HG03159 (cell line): ENCODE data around the gene IL22RA2.
"Not testable (repeated sequence)": the region's sequence is repeated elsewhere in the genome, so short reads cannot be mapped to it uniquely, and the experiment has no call there.

Experiments used
- ATAC-seq: cut with Tn5 transposase; IDR thresholded peaks from one replicate; pipeline ENCODE4 v1.9.1; 2021; ENCODE audit warnings: mild to moderate bottlenecking, moderate library complexity; ENCODE audit not compliant: unreplicated experiment

Gene IL22RA2

GRCh38 chr6:137126875-137127485 lies 46.5 kb downstream of the IL22RA2 start:
- no peak for ATAC-seq

DNA sequence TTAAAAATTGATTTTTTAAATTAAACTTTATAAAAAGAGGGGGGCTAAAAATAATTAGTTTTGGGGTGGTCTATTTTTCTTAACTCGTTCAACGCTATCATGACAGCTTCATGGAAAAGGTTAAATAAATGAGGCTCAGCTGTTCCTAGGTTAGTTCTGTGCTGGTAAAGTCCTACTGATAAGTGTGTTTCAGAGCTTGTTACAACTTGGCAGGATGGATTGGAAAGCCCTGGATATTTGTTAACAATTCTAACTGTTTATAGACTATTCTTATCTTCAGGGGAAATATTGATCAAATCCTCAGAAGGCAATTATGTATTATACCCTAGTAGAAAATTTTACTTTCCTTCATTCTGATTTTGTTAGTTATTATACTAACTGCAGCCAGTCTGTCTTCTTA lies 50.4 kb downstream of the IL22RA2 start:
- no peak for ATAC-seq

- ATAC-seq: peak; percentile 52
Observed at GRCh38 chr6:137122612-137123011, 50.8 kb downstream of the IL22RA2 start.

- peak; percentile 63 for ATAC-seq
Observed at GRCh38 chr6:137121401-137121997, 51.9 kb downstream of the IL22RA2 start.

DNA sequence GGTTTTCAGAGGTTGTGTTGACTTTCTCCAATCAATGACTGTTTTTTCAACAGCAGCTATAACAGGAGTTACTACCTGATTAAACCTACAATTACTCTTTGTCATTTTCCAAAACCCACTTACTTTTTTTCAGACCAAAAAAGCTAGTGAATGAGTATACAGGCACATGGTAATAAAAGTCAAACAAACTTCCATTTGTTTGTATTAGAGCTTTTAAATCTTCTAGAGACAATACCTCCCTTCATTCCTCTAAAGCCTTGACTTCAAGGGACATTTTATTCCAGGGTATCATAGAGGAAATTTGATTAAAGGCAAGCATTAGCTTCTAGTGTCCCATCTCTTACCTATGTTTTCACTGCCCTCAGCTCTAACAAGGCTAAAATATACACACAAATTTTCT lies 52.7 kb downstream of the IL22RA2 start:
- ATAC-seq: no peak

DNA sequence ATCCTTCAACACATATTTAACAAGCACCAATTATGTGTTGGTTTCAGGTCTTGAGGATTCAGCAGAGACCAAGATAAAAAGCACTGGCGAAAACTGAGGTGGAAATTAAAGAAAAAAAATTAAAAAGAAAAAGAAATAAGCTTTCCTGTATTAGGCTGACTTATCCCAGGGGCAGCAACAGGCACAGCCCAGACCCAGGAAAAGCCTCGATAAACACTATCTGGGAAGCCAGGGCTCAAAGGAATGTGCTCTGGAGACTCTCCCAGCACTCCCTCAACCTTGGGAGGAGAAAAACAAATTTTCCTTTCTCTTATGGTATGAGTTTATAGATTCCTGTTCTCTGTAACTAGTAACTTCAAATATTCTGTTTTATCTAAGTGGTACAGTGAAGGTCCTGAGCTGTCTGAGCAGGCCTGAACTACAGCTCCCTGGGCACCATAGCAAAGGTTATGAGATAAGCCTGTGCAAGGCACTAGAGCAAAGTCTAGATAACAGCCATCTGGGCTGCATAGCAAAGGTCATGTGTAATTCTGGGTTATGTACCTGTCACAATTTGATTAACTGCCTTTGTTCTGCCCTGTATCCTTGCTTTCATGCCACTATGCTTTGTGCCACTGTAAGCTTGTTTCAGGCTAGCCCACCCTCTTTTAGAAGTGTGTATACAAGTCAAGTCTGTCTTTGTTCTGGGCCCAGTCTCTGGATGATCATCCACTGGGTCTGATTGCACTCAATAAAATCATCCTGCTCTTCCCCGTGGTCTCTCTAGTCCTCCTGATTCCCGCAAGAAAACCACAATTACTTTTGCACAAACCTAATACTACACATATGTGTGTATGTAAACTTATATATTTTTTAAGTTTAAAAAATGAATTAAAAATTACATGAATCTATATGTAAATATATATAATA lies 54.0 kb downstream of the IL22RA2 start:
- ATAC-seq: no peak

GRCh38 chr6:137117581-137117980 lies 55.9 kb downstream of the IL22RA2 start:
- ATAC-seq: no peak

DNA sequence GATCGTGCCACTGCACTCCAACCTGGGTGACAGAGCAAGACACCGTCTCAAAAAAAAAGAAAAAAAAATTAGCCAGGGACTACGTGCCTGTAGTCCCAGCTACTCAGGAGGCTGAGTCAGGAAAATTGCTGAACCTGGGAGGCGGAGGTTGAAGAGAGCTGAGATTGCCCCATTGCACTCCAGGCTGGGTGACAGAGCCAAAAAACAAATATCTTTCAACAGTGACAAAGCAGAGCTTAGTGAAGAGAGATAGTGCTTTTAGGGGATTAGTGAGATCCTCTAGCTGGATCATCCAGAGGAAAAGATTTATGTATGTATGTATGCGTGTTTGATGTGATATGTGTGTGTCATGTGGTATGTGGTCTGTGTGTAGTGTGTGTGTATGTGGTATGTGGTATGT lies 56.6 kb downstream of the IL22RA2 start:
- ATAC-seq: no peak

GRCh38 chr6:137115658-137116057 lies 57.8 kb downstream of the IL22RA2 start:
- ATAC-seq: no peak

- ATAC-seq: no peak
Observed at GRCh38 chr6:137112067-137112355, 61.4 kb downstream of the IL22RA2 start.

GRCh38 chr6:137111296-137112066 lies 62.0 kb downstream of the IL22RA2 start:
- ATAC-seq: no peak

DNA sequence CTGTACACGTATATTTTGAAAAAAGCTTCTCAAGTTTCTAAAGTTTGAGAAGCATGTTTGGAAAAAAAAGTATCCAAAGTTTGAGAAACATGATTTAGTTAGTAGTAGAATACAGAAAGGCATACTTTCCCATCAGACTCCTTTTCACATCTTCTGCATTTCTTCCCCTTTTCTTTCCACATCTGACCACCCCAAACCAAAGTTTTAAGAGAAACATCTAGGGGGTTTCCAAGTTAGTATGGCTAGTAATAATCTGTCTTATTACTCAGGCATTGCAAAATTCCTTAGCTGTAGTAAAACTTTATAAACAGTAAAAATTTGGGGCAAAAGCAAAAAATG lies 65.7 kb downstream of the IL22RA2 start:
- no peak for ATAC-seq

DNA sequence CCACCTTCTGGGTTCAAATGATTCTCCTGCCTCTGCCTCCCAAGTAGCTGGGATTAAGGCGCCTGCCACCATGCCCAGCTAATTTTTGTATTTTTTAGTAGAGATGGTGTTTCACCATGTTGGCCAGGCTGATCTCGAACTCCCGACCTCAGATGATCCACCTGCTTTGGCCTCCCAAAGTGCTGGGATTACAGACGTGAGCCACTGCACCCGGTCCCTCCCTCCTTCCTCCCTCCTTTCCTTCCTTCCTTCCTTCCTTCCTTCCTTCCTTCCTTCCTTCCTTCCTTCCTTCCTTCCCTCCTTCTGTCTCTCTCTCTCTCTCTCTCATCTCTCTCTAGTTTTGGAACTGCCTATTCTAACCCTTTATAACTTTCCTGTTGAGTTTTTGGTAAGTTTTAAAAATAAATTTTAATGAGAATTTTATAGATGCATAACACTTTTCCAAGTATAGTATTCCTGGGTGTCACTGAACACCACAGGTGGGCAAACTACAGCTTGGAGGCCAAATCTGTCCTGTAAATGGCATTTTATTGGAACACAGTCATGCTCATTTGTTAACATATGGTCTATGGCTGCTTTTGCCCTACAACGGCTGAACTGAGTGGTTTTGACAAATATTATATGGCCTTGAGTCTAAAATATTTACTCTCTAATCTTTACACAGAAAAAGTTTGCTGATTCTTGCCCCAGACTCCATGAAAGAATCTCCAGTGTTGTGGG lies 66.2 kb downstream of the IL22RA2 start:
- ATAC-seq: not testable (repeated sequence)

GRCh38 chr6:137106183-137106582 lies 67.3 kb downstream of the IL22RA2 start:
- no peak for ATAC-seq

DNA sequence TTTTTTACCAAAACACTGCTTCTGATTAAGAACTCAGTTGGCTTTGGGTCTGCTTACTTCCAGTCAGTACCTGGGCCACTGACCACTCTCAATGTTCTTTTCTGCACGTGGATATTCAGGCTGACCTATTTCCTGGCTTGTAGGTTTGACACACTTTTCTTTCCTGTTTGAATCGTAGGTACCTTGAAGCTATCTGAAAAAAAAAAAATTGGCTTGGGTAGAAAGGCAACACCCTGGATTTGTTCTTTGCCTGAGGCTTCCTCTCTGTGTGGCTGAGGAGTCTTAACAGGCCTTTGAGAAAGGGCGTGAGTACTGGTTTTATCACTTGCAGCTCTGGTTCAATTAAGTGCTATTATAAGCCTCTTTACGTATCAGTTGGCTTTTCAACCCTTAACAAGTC lies 68.1 kb downstream of the IL22RA2 start:
- no peak for ATAC-seq

DNA sequence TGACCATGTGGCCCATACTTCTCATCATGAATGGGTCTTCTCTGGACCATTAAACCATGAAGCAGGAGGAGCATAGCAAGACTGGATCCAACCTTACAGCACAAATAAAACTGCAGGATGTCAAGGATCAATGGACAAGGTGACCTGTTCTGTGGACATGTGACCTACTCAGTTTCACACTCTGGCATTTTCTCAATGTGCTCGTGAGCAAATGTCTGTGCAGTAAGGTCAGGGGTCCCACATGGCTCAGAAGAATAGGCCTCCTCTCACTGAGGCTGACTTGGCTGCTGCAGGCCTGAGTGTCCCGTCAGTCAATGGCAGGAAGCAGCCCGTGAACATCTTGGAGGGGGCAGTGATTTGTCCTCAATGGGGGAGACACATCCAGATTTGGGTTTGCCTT lies 68.5 kb downstream of the IL22RA2 start:
- no peak for ATAC-seq

DNA sequence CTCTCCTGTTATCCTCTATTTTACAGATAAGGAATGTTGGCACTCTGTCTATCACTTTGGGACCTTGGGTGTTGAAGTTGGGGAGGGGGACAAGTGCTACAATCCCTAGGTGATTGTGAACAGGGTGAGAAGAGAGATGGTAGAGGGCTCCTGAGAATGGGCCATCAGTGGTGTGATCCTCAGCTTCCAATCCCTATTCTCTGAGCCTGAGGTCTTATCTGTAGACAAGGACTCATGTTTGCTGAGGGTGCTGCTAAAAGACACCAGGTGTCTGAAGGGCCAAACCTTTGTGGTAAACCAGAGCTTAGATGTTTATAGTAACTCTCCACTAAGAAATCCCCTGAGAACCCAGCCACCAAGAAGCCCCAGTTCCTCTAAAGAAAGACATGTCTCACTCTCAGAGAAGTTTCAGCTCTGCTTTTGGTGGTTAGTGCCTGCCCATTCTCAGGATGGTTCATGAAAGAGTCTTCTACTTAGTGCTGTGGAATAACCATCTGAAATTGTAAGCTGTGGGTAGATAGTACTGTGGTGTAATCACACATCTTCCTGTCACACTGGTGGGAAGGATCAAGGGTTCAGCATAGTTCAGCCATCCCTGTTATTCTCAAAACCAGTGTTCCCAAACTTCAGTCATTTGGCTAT lies 70.5 kb downstream of the IL22RA2 start:
- ATAC-seq: peak; percentile 81

DNA sequence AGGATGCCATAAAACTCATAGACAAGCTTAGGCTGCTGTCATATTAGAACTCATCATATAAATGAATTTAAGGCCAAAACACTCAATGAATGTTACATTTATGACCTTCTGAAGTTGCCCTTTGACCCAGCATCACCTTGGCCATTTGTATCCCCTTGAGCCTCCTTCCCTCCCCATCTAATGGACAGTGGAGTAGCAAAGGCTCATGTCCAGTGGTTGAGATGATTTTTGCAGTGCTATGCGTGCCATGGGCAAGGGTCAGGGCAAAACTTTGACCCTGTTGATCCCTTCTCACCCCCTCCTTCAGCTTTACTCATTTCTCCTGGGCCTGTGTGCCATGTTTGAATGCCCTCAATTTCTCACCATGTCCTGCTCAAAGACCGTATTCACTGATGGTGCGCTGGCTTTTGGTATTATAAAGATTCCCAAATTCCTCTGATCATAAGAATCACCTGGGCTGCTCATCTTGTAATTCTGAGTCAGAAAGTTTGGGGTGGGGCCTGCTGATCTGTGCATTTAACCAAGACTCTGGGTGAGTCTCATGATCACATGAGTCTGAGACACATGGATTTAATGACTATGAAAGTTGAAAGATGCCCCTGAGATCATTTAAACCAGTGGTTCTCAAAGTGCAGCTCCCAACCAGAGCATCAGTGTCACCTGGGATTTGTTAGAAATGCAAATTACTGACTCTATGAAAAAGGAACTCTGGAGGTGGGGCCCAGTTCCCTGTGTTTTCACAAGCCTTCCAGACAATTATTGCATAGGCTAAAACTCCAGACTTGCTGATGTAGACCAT lies 71.2 kb downstream of the IL22RA2 start:
- no peak for ATAC-seq

DNA sequence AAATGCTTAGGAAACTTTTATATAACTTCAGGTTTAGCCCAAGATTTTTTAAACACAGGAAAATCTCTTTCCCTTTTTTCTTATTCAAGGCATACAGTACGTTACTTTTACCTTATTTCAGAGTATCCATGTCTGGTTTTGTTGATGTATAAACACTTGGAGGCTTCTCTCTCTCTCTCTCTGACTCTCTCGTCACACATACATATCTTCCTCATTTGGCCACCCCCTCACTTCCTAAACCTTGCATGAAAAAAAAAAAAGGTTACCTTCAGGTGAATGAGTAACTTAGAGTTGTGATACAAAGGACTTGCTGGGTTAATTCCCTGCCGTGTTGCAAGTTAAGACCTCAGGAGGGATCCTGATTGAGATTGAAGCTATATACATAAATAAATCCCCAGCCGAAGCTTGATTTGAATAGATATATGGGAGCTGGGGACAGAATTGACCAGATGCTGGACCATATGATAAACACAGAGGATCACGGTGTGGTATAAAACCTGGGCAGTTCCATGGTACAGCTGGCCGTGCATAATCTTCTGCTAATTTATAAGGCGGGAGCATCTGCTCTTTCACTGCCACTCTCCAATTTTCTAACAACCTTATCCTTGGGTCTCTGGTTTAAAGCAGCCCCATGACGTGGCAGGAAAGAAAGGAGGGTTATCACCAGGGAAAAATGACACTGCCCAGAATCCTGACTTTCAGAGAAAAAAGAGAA lies 73.6 kb downstream of the IL22RA2 start:
- ATAC-seq: no peak
